ENCODE results near the gene ATF3. TPM values are rescaled to one million over a fixed set of nuclear protein-coding genes. Genes with fewer than 3 reads are reported as not detected.

Gene ATF3
- total and polyA plus RNA-seq, 7 donors: 3.2 to 162 (median 29.4) TPM

DNA sequence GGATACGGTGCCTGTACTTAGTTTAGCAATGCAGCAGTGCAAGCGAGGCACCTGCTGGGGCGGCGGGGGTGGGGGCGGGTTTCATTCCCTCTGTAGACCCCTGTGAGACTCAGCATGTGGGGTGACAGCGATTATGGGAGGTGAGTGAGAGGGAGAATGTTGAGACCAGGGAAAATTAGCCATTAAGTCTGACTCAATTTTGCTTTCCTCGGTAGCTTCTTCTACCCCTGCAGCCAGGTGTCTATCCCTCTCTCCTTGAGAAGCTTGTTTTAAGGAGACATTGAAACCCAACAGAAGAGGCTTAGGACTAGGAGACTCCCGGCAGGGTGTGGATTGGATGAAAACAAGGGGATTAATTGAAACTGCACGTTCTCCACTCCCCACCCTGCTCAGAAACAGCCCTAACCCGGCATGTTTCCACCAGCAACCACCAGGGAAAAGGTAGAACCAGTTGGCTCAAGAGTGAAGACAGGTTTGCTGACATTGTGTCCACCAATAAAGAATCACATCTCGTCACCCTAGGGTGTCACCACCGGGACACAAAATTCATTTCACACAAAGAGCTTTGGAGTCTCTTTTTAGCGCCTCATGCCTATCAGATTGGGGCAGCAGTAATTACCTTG lies 20.6 kb upstream of the ATF3 start:
- no peaks in the 10 kb centered on the region for H3K4me1 ChIP-seq
- 56 to 61% methylated on average over 13 of the region's 13 CpGs for WGBS, 2 donors
- no peaks in the 10 kb centered on the region for H3K9me3 ChIP-seq
- TF ChIP-seq POLR2AphosphoS5 (IDR thresholded peaks at IDR 0.05): no peak
- TF ChIP-seq, protein P1, sequence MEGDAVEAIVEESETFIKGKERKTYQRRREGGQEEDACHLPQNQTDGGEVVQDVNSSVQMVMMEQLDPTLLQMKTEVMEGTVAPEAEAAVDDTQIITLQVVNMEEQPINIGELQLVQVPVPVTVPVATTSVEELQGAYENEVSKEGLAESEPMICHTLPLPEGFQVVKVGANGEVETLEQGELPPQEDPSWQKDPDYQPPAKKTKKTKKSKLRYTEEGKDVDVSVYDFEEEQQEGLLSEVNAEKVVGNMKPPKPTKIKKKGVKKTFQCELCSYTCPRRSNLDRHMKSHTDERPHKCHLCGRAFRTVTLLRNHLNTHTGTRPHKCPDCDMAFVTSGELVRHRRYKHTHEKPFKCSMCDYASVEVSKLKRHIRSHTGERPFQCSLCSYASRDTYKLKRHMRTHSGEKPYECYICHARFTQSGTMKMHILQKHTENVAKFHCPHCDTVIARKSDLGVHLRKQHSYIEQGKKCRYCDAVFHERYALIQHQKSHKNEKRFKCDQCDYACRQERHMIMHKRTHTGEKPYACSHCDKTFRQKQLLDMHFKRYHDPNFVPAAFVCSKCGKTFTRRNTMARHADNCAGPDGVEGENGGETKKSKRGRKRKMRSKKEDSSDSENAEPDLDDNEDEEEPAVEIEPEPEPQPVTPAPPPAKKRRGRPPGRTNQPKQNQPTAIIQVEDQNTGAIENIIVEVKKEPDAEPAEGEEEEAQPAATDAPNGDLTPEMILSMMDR (IDR thresholded peaks at IDR 0.05): no peak
- peaks cover 0 to 31% (median 0%) of the 10 kb centered on the region in 3 donors for H3K27me3 ChIP-seq
- no peak for DNase-seq
- no peak overlapping the region for H3K27ac ChIP-seq
- no peaks in the 10 kb centered on the region for H3K36me3 ChIP-seq
- intact Hi-C loops (cut with DNase I): no loop called here
- no peak overlapping the region for H3K4me3 ChIP-seq

GRCh38 chr1:212589446-212589845 lies 19.1 kb upstream of the ATF3 start:
- no peak overlapping the region for H3K4me3 ChIP-seq
- H3K9me3 ChIP-seq: no peaks in the 10 kb centered on the region
- H3K36me3 ChIP-seq: no peaks in the 10 kb centered on the region
- H3K27ac ChIP-seq: no peak overlapping the region
- WGBS, 2 donors: 64 to 85% methylated on average over 3 of the region's 3 CpGs
- no peaks in the 10 kb centered on the region for H3K4me1 ChIP-seq
- peaks cover 0 to 29% (median 0%) of the 10 kb centered on the region in 3 donors for H3K27me3 ChIP-seq
- intact Hi-C loops (cut with DNase I): no loop called here
- TF ChIP-seq POLR2A (IDR thresholded peaks at IDR 0.05) (no peak), EP300 (IDR thresholded peaks at IDR 0.05) (no peak)
- no peak for DNase-seq

GRCh38 chr1:212591922-212592321 lies 16.6 kb upstream of the ATF3 start:
- WGBS, 2 donors: 67 to 69% methylated on average over 3 of the region's 3 CpGs

DNA sequence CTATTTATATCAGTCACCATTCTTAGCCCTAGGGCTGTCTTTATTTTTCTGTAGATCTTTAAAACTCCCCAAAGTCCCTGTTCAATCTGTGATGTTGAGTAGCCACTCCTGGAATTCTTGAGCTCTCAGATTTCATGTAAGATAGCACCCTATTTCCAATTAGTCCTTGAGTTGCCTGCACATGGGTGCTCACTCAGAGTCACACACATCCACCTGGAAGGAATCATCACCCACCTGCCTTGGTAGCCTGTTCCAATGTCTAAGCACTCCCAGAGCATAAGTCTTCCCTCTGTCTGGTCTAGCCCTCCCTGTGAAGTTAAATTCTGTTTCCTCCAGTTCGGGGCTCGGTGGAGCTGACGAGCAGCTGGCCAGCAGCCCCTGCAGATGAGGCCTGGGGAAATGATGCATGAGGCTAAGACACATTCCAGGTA lies 14.7 kb upstream of the ATF3 start:
- Histone ChIP-seq H3K4me1 (peaks cover 0 to 9% (median 1%) of the 10 kb centered on the region in 4 donors), H3K27me3 (no peaks in the 10 kb centered on the region), H3K9me3 (no peaks in the 10 kb centered on the region), H3K4me3 (no peak overlapping the region), H3K36me3 (no peaks in the 10 kb centered on the region), H3K27ac (no peak overlapping the region)
- intact Hi-C loops (cut with DNase I): no loop called here
- TF ChIP-seq EP300 (IDR thresholded peaks at IDR 0.05): no peak
- TF ChIP-seq, protein P1 (IDR thresholded peaks at IDR 0.05): no peak
- no peak for DNase-seq
- 85 to 91% methylated on average over 3 of the region's 3 CpGs for WGBS, 2 donors

More at GRCh38 chr1:212591922-212592321, 16.6 kb upstream of the ATF3 start:
- DNase-seq: no peak
- intact Hi-C loops (cut with DNase I): no loop called here
- Histone ChIP-seq H3K27ac (no peak overlapping the region), H3K36me3 (no peaks in the 10 kb centered on the region), H3K4me3 (no peak overlapping the region), H3K9me3 (no peaks in the 10 kb centered on the region), H3K4me1 (peaks cover 0 to 9% (median 1%) of the 10 kb centered on the region in 4 donors), H3K27me3 (peaks cover 0 to 13% (median 0%) of the 10 kb centered on the region in 3 donors)
- TF ChIP-seq POLR2AphosphoS5 (IDR thresholded peaks at IDR 0.05) (no peak), EP300 (IDR thresholded peaks at IDR 0.05) (no peak), POLR2A (IDR thresholded peaks at IDR 0.05) (no peak)
- TF ChIP-seq, protein P1 (IDR thresholded peaks at IDR 0.05): no peak

- H3K27me3 ChIP-seq: no peaks in the 10 kb centered on the region
- intact Hi-C loops (cut with DNase I): no loop called here
- H3K27ac ChIP-seq: no peak overlapping the region
- H3K4me3 ChIP-seq: no peak overlapping the region
- no peaks in the 10 kb centered on the region for H3K9me3 ChIP-seq
- no peak for DNase-seq
- H3K4me1 ChIP-seq: peaks cover 0 to 9% (median 1%) of the 10 kb centered on the region in 4 donors
- 93 to 98% methylated on average over 3 of the region's 3 CpGs for WGBS, 2 donors
- no peak for TF ChIP-seq POLR2AphosphoS5 (IDR thresholded peaks at IDR 0.05)
- TF ChIP-seq EP300 (IDR thresholded peaks at IDR 0.05): no peak
- TF ChIP-seq, protein P1 (IDR thresholded peaks at IDR 0.05): no peak
- no peak for TF ChIP-seq POLR2A (IDR thresholded peaks at IDR 0.05)
- H3K36me3 ChIP-seq: no peaks in the 10 kb centered on the region
Observed at GRCh38 chr1:212594640-212595039, 13.9 kb upstream of the ATF3 start.
